Measurements from ENCODE around the gene SPSB1.

DNA sequence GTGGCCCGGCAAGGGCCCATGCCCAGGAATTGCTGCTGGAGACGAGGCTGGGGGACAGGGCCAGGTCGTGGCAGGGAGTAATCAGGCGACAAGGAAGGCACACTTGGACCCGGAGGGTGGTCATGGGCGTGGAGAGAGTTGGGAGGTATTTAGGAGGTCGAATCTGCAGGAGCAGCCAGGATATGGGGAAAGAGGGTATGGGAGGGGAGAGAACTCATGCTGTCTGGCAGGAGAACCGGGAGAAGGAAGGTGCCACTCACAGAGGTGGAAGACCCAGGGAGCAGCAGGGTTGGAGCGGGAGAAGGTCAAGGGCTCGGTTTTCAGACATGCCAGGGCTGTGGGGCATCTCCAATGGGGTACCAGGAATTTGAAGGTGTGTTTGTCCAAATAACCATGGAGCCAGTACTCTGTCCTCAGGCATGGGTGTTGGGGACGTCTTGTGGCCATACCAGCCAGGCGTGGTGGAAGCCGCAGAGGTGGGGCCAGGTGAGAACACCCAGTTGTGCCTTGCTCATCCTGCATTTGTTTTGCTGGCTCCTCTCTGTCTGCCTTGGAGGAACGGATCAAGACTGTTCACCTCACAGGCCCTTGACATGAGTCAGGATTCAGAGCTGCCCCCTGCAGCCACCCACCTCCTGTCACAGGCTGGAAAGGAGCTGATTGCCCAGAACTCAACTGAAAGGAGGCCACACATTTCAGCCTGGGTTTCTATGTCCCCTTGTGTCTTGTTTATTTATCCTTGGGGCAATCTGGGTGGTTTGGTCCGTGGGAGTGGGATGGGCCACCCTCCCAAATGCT lies 111.6 kb downstream of the SPSB1 start:
- TF ChIP-seq POLR2A (IDR thresholded peaks at IDR 0.05) = no peak
- TF ChIP-seq CTCF (IDR thresholded peaks at IDR 0.05 in 8 of 11, conservative IDR thresholded peaks at IDR 0.05 in 3 of 11) = no peak
- TF ChIP-seq POLR2AphosphoS5 (IDR thresholded peaks at IDR 0.05) = no peak

Data from spleen (tissue), 7 donors.